Astrocyte of the spinal cord (primary cell): ENCODE measurements around the gene MDFIC.

Experiments used
- DNase-seq: peaks from one replicate; pipeline ENCODE4 v3.0.0; 2011; ENCODE audit warnings: low read depth, low spot score
- H3K4me3 ChIP-seq: 2 replicates; pipeline ENCODE4 v1.5.1; 2011; ENCODE audit warnings: low read depth, mild to moderate bottlenecking, low read length, moderate library complexity
- CTCF ChIP-seq: IDR thresholded peaks from 2 replicates; pipeline ENCODE4 v1.5.1; 2012; ENCODE audit warnings: low read depth, mild to moderate bottlenecking, low read length, inconsistent platforms
- in situ Hi-C: cut with HindIII; loops from 2 replicates; pipeline ENCODE4 v1.10.0; 2017; ENCODE audit warnings: low sequenced_read_pairs

The MDFIC gene

GRCh38 chr7:114977277-114977676, 55.4 kb downstream of the MDFIC start:
- DNase-seq, result no peak
- H3K4me3 ChIP-seq, result no peak overlapping the region
- no peak for TF ChIP-seq CTCF
- in situ Hi-C loops, result no loop called here

- in situ Hi-C loops, result no loop called here
- TF ChIP-seq CTCF, result no peak
- DNase-seq, result peak; percentile 61
- no peak overlapping the region for H3K4me3 ChIP-seq
Measured at GRCh38 chr7:114979388-114979787, 57.5 kb downstream of the MDFIC start.

GRCh38 chr7:114979803-114980507, 58.1 kb downstream of the MDFIC start:
- DNase-seq, result no peak
- no peak overlapping the region for H3K4me3 ChIP-seq
- in situ Hi-C loops, result no loop called here
- TF ChIP-seq CTCF, result no peak

- TF ChIP-seq CTCF, result no peak
- in situ Hi-C loops, result no loop called here
- DNase-seq, result no peak
- H3K4me3 ChIP-seq, result no peak overlapping the region
Measured at GRCh38 chr7:114981323-114981722, 59.4 kb downstream of the MDFIC start.

GRCh38 chr7:114985116-114985715, 63.3 kb downstream of the MDFIC start:
- no peak for DNase-seq
- in situ Hi-C loops, result no loop called here
- no peak overlapping the region for H3K4me3 ChIP-seq
- no peak for TF ChIP-seq CTCF

GRCh38 chr7:114986190-114987180, 64.6 kb downstream of the MDFIC start:
- no peak for TF ChIP-seq CTCF
- no peak overlapping the region for H3K4me3 ChIP-seq
- in situ Hi-C loops, result no loop called here
- peak; percentile 54 for DNase-seq
